OCI-LY1 (cell line): ENCODE data around the gene NFASC.

Source experiments
- H2AFZ ChIP-seq: fragments of 200-600 bp; sonication (generic), shearing (Covaris generic); 2 replicates; pipeline ENCODE4 v1.6.0; 2014; ENCODE audit warnings: antibody characterized with exemption, mild to moderate bottlenecking, low read length
- H3F3A ChIP-seq: fragments of 200-600 bp; sonication (generic), shearing (Covaris generic); 2 replicates; pipeline ENCODE4 v1.6.0; 2014; ENCODE audit warnings: mild to moderate bottlenecking, antibody characterized with exemption, low read length, moderate library complexity; ENCODE audit not compliant: insufficient read depth
- H3K27ac ChIP-seq: fragments of 200-600 bp; sonication (generic); 2 replicates; pipeline ENCODE4 v1.5.1; 2014; ENCODE audit warnings: low read length, mixed run types, mild to moderate bottlenecking, low read depth; ENCODE audit not compliant: poor library complexity, severe bottlenecking
- H3K27me3 ChIP-seq: fragments of 200-600 bp; sonication (generic); 2 replicates; pipeline ENCODE4 v1.6.0; 2014; ENCODE audit warnings: antibody characterized with exemption, mild to moderate bottlenecking, low read length, moderate library complexity; ENCODE audit not compliant: insufficient read depth
- H3K36me3 ChIP-seq: fragments of 200-600 bp; sonication (generic); 2 replicates; pipeline ENCODE4 v1.6.1; 2014; ENCODE audit warnings: mild to moderate bottlenecking, antibody characterized with exemption, low read length, moderate library complexity, mixed read lengths; ENCODE audit not compliant: insufficient read depth
- H3K4me1 ChIP-seq: fragments of 200-600 bp; sonication (generic); 2 replicates; pipeline ENCODE4 v1.5.1; 2014; ENCODE audit warnings: mild to moderate bottlenecking, low read length, moderate library complexity; ENCODE audit not compliant: insufficient read depth, severe bottlenecking
- H3K4me2 ChIP-seq: fragments of 200-600 bp; sonication (generic), shearing (Covaris generic); 2 replicates; pipeline ENCODE4 v1.6.1; 2014; ENCODE audit warnings: low read length
- H3K4me3 ChIP-seq: fragments of 200-600 bp; sonication (generic); 2 replicates; pipeline ENCODE4 v1.5.1; 2014; ENCODE audit warnings: low read length, low read depth, mild to moderate bottlenecking, mixed read lengths; ENCODE audit not compliant: poor library complexity, severe bottlenecking
- H3K79me2 ChIP-seq: fragments of 200-600 bp; shearing (Covaris generic); 2 replicates; pipeline ENCODE4 v1.6.1; 2016; ENCODE audit warnings: mixed run types, low read length, mixed read lengths; ENCODE audit not compliant: insufficient read depth
- H3K9ac ChIP-seq: fragments of 200-600 bp; sonication (generic), shearing (Covaris generic); 2 replicates; pipeline ENCODE4 v1.6.1; 2014; ENCODE audit warnings: mild to moderate bottlenecking, low read length, mixed read lengths
- H3K9me2 ChIP-seq: fragments of 200-600 bp; sonication (generic), shearing (Covaris generic); 2 replicates; pipeline ENCODE4 v1.6.1; 2014; ENCODE audit warnings: low read depth, mild to moderate bottlenecking, low read length, mixed read lengths
- H3K9me3 ChIP-seq: fragments of 200-600 bp; shearing (Covaris generic); 2 replicates; pipeline ENCODE4 v1.6.1; 2014; ENCODE audit warnings: low read length, mixed read lengths
- H4K20me1 ChIP-seq: fragments of 200-600 bp; sonication (generic), shearing (Covaris generic); 2 replicates; pipeline ENCODE4 v1.6.0; 2016; ENCODE audit warnings: mild to moderate bottlenecking, low read length; ENCODE audit not compliant: insufficient read depth
- EZH2 ChIP-seq: fragments of 200-600 bp; sonication (generic), shearing (Covaris generic); IDR thresholded peaks from 2 replicates; pipeline ENCODE4 v1.8.0; 2017; ENCODE audit warnings: borderline replicate concordance, mixed run types, mild to moderate bottlenecking, antibody characterized with exemption, low read length, moderate library complexity, mixed read lengths
- TF ChIP-seq, protein P1 (sequence below): fragments of 200-600 bp; sonication (generic), shearing (Covaris generic); IDR thresholded peaks from 2 replicates; pipeline ENCODE4 v1.5.1; 2017; ENCODE audit warnings: mild to moderate bottlenecking, antibody characterized with exemption, low read length, moderate library complexity, mixed read lengths

Gene NFASC

DNA sequence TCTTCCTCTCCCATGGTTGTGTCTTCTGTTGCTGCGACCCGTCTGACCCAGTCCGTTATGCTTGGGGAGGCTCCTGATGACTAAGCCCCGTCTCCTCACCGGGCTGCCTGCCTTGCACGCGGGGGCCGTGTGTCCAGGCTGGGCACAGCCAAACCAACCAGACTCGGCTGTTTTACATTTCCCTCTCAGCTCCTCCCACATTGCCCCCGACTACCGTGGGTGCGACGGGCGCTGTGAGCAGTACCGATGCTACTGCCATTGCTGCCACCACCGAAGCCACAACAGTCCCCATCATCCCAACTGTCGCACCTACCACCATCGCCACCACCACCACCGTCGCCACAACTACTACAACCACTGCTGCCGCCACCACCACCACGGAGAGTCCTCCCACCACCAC lies 126.3 kb downstream of the NFASC start:
- no peaks in the 10 kb centered on the region for H3K9me2 ChIP-seq
- H3K79me2 ChIP-seq, result no peaks in the 10 kb centered on the region
- no peak overlapping the region for H3K9ac ChIP-seq
- H2AFZ ChIP-seq, result no peak overlapping the region
- H3K4me2 ChIP-seq, result no peak overlapping the region
- no peaks in the 10 kb centered on the region for H3K9me3 ChIP-seq
- H3K36me3 ChIP-seq, result no peaks in the 10 kb centered on the region
- H3K4me3 ChIP-seq, result no peak overlapping the region
- 0 out of 2 replicates have a peak, but pooled peaks cover 3% of the 10 kb centered on the region for H3K27me3 ChIP-seq
- no peak overlapping the region for H3K27ac ChIP-seq
- H3F3A ChIP-seq, result no peaks in the 10 kb centered on the region
- TF ChIP-seq EZH2, result no peak
- TF ChIP-seq, protein P1, sequence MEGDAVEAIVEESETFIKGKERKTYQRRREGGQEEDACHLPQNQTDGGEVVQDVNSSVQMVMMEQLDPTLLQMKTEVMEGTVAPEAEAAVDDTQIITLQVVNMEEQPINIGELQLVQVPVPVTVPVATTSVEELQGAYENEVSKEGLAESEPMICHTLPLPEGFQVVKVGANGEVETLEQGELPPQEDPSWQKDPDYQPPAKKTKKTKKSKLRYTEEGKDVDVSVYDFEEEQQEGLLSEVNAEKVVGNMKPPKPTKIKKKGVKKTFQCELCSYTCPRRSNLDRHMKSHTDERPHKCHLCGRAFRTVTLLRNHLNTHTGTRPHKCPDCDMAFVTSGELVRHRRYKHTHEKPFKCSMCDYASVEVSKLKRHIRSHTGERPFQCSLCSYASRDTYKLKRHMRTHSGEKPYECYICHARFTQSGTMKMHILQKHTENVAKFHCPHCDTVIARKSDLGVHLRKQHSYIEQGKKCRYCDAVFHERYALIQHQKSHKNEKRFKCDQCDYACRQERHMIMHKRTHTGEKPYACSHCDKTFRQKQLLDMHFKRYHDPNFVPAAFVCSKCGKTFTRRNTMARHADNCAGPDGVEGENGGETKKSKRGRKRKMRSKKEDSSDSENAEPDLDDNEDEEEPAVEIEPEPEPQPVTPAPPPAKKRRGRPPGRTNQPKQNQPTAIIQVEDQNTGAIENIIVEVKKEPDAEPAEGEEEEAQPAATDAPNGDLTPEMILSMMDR, result no peak
- no peaks in the 10 kb centered on the region for H4K20me1 ChIP-seq
- no peaks in the 10 kb centered on the region for H3K4me1 ChIP-seq

DNA sequence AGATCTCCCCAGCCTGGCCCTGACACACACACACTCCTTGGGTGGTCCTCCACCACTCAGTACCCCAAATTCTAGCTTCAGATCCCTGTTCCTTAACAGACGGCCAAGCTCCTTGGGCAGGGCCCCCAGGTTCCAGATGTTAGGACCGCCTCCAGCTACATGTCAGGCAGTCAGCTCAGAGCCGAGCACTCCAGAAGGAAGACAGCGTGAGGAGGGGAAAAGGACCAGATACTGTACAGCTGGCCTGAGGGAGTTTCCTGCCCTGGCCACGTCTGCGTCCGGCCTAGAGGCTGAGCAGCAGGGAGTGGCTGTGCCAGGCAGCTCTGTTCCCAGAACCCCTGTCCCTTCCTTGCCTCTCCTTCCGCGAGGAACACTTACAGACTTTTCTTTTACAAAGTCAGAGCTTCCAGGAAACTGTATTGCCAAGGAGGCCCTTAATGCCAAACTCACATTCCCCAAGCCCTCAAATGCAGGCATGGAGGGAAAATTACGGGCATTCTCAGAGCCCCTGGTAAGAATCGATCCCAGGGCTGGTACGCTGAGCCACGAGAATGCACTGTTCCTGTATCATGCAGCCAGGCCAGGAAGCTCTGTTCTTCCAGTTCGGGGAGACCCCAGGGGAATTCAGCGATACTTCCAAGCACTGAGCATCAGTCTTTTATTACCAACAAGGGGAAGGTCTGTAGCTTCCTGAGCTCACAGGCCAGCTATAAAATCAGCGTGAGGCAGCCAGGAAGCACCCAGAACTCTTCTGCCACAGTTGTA lies 127.1 kb downstream of the NFASC start:
- Histone ChIP-seq H3K36me3 (no peaks in the 10 kb centered on the region), H3K27ac (no peak overlapping the region), H3K4me3 (no peak overlapping the region), H3K9me3 (no peaks in the 10 kb centered on the region), H3K9ac (no peak overlapping the region), H3K79me2 (no peaks in the 10 kb centered on the region), H3K4me1 (no peaks in the 10 kb centered on the region), H3K9me2 (no peaks in the 10 kb centered on the region), H3K27me3 (0 out of 2 replicates have a peak, but pooled peaks cover 3% of the 10 kb centered on the region), H3K4me2 (no peak overlapping the region), H3F3A (no peaks in the 10 kb centered on the region), H2AFZ (no peak overlapping the region), H4K20me1 (no peaks in the 10 kb centered on the region)
- TF ChIP-seq EZH2, result no peak
- TF ChIP-seq, protein P1, result no peak

DNA sequence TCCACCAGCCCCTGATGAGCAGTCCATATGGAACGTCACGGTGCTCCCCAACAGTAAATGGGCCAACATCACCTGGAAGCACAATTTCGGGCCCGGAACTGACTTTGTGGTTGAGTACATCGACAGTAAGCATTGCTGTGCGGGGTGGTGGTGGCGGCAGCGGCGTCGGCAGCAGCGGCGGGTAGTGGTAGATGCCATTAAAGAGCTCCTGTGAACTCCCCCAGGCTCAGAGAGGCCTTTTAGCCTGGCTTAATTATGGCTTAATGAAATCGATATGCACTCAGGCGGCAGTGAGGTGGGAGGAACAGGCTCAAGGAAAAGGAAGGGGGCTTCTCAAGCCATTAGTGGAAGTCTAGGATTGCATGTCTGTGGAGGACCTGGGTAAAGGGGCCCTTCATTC lies 130.5 kb downstream of the NFASC start:
- Histone ChIP-seq H3F3A (no peaks in the 10 kb centered on the region), H2AFZ (no peak overlapping the region), H3K9me3 (no peaks in the 10 kb centered on the region), H3K27me3 (no peaks in the 10 kb centered on the region; the same call in 1 of the 2 replicates), H3K79me2 (no peaks in the 10 kb centered on the region), H3K27ac (no peak overlapping the region), H4K20me1 (no peaks in the 10 kb centered on the region), H3K4me1 (no peaks in the 10 kb centered on the region), H3K9ac (no peak overlapping the region), H3K4me3 (no peak overlapping the region), H3K9me2 (no peaks in the 10 kb centered on the region), H3K36me3 (no peaks in the 10 kb centered on the region), H3K4me2 (no peak overlapping the region)
- TF ChIP-seq, protein P1, result no peak
- no peak for TF ChIP-seq EZH2
